Right lobe of liver (tissue), 6 donors: ENCODE results near the gene ASB1. TPM values are rescaled to one million over a fixed set of nuclear protein-coding genes. Genes with fewer than 3 reads are reported as not detected.
"Not testable (repeated sequence)": the region's sequence is repeated elsewhere in the genome, so short reads cannot be mapped to it uniquely, and the experiment has no call there.

Source experiments
- ATAC-seq, 4 donors: fragments of 200-7000 bp; cut with Tn5 transposase; one replicate each; pipeline ENCODE4 v1.9.1; 2020; ENCODE audit warnings: mild to moderate bottlenecking in 4 of 4, moderate library complexity in 4 of 4
- DNase-seq, 3 donors: peaks; one replicate each; pipeline ENCODE4 v3.0.0-alpha.2; 2020
- H3K27ac ChIP-seq, 3 donors: fragments of 200-600 bp; one replicate each; pipeline ENCODE4 v1.8.0; 2022
- H3K27me3 ChIP-seq, 2 donors: fragments of 200-600 bp; one replicate each; pipeline ENCODE4 v1.8.0; 2022
- H3K36me3 ChIP-seq, 4 donors: fragments of 200-600 bp; sonication (generic) in 1 of 4; one replicate each; pipeline versions ENCODE4 v1.5.1 to v1.8.0; 2017 to 2022; ENCODE audit warnings: control low read depth in 1 of 4
- H3K4me1 ChIP-seq, 4 donors: fragments of 200-600 bp; sonication (generic) in 1 of 4; one replicate each; pipeline versions ENCODE4 v1.5.1 to v1.8.0; 2017 to 2022; ENCODE audit warnings: control low read depth in 1 of 4
- H3K4me3 ChIP-seq, 3 donors: fragments of 200-600 bp; one replicate each; pipeline ENCODE4 v1.8.0; 2022
- H3K9me3 ChIP-seq, 4 donors: fragments of 200-600 bp; sonication (generic) in 1 of 4; one replicate each; pipeline versions ENCODE4 v1.5.1 to v1.8.0; 2017 to 2022; ENCODE audit warnings: control low read depth in 1 of 4
- POLR2A ChIP-seq: fragments of 450-650 bp; IDR thresholded peaks from one replicate; pipeline ENCODE4 v1.6.1; 2017; ENCODE audit warnings: antibody characterized with exemption, mild to moderate bottlenecking
- WGBS: methylation state at CpG from one replicate; pipeline ENCODE4 v1.1.6; 2018; ENCODE audit warnings: low coverage, low lambda C conversion rate; ENCODE audit not compliant: insufficient coverage; ENCODE audit errors: missing lambda C conversion rate; 5-methylcytosine and 5-hydroxymethylcytosine counted together
- intact Hi-C, 2 donors: fragments of 100-400 bp; cut with DNase I; formaldehyde crosslinking; loops; one replicate each; pipeline versions ENCODE4 v1.11.2 to v1.14.1; 2022
- total RNA-seq, 6 experiments: library from RNA; depleted of rRNA in 2 of 6; stranded (reverse); fragments of >200 nt in 2 of 6; fragmentation: NEBNext Ultra II Directional in 3 of 6; extraction: Animal tissue kit (Norgen Biotek cat#: 25700) in 3 of 6; gene quantifications; one replicate each; pipeline versions ENCODE4 v1.1.0 to v1.2.4, GENCODE V29; 2016 to 2023
- TF ChIP-seq, protein P1 (sequence below), 4 donors: fragments of 200-600 bp in 3 of 4; fragments of 450-650 bp in 1 of 4; IDR thresholded peaks; one replicate each; pipeline versions ENCODE4 v1.5.1 to v1.8.0; 2016 to 2022; ENCODE audit warnings: antibody characterized with exemption in 4 of 4, mild to moderate bottlenecking in 2 of 4
- donor health status: DM: no; HTN: yes; CAD: no.
- donor health status: DM: no; HTN: no; CAD: no.
- donor health status: DM: no; HTN: no; CAD: no.
- donor health status: DM: no; HTN: yes; CAD: no.
- donor health status: DM: no; HTN: yes; CAD: no.

The ASB1 gene
- total RNA-seq, 6 experiments from 2014 or later, result 6.3 to 18.2 (median 8.4) TPM

DNA sequence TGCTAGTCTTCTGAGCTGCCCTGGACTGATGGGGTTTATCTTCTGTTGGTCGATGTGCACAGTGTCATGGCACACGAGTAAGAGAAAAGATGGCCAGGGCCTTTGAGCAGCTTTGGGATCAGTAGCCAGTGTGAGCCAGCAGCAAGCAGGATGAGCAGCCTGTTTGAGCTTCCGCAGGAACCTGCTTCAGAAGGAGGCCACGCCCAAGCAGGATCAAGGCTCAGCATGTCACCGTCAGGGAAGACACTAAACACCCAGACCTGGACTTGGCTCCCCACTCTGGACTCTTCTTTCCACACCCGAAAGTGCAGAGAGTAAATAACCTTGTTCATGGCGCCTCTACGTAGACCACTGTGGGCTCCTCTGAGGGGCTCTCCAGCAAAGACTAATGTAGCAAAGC is 25.2 kb upstream of the ASB1 start:
- no peak overlapping the region for H3K4me3 ChIP-seq
- H3K27me3 ChIP-seq, result no peaks in the 10 kb centered on the region
- intact Hi-C loops, result loop anchor here in 1 of 2 donors (10.0 kb wide), 1 partner anchor 53 kb away; no protein-coding TSS in a partner anchor
- no peaks in the 10 kb centered on the region for H3K9me3 ChIP-seq
- no peak overlapping the region for H3K27ac ChIP-seq
- TF ChIP-seq, protein P1, sequence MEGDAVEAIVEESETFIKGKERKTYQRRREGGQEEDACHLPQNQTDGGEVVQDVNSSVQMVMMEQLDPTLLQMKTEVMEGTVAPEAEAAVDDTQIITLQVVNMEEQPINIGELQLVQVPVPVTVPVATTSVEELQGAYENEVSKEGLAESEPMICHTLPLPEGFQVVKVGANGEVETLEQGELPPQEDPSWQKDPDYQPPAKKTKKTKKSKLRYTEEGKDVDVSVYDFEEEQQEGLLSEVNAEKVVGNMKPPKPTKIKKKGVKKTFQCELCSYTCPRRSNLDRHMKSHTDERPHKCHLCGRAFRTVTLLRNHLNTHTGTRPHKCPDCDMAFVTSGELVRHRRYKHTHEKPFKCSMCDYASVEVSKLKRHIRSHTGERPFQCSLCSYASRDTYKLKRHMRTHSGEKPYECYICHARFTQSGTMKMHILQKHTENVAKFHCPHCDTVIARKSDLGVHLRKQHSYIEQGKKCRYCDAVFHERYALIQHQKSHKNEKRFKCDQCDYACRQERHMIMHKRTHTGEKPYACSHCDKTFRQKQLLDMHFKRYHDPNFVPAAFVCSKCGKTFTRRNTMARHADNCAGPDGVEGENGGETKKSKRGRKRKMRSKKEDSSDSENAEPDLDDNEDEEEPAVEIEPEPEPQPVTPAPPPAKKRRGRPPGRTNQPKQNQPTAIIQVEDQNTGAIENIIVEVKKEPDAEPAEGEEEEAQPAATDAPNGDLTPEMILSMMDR (IDR thresholded peaks at IDR 0.05), result no peak
- no peak for TF ChIP-seq POLR2A
- no CpG with 5 or more reads among the region's 8 CpGs for WGBS
- DNase-seq, result no peak
- H3K4me1 ChIP-seq, result peaks cover 0 to 8% (median 3%) of the 10 kb centered on the region in 4 donors
- no peak for ATAC-seq
- no peaks in the 10 kb centered on the region for H3K36me3 ChIP-seq

DNA sequence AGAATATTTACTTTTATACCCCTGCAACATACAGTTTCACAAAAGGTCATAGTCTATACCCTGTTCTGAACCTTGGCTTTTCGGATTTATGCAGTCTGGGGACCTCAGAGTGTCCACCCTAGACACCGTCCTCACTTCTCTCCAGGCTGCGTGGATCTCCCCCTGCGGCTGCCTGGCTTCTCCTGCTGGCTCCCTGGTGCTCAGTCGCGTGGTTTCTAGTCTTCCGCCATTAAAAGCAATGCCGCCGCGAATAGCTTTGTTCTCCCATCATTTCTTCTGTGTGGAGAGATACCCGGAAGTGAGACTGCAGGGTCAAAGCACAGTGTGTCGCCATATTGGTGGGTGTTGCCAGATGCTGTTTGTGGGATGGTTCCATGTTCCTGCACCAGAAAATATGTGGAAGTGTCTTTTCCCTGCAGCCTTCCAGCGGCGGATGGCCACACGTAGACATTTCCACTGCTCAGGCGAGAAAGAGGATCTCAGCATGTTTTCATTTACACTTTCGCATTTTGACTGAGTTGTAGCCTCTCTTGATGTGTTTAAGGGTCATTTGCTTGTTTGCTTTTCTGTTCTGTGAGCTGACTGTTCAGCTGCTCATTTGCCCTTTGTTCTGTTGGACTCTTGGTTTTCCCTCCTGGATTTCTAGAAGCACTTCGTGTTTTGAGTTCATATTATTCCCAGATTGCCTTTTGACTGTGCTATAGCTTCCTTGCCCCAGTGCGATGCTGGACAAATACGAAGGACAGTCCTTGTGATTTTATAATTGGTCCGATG is 22.9 kb upstream of the ASB1 start:
- peak; percentile 79 to 86 (median 82) for ATAC-seq
- DNase-seq, result peak in 1 of 3 donors; percentile 46
- WGBS, result 55% methylated on average over 18 of the region's 21 CpGs
- intact Hi-C loops, result loop anchor here in 1 of 2 donors (10.0 kb wide), 1 partner anchor 51 kb away; no protein-coding TSS in a partner anchor
- Histone ChIP-seq H3K9me3 (no peaks in the 10 kb centered on the region), H3K4me3 (peak overlapping the region in 2 of 3 donors; percentile 10 to 40), H3K36me3 (no peaks in the 10 kb centered on the region), H3K27me3 (no peaks in the 10 kb centered on the region), H3K27ac (peak overlapping the region in 2 of 3 donors; percentile 69 to 76), H3K4me1 (peaks cover 0 to 8% (median 3%) of the 10 kb centered on the region in 4 donors)
- TF ChIP-seq POLR2A, result no peak
- TF ChIP-seq, protein P1 (IDR thresholded peaks at IDR 0.05), result no peak

DNA sequence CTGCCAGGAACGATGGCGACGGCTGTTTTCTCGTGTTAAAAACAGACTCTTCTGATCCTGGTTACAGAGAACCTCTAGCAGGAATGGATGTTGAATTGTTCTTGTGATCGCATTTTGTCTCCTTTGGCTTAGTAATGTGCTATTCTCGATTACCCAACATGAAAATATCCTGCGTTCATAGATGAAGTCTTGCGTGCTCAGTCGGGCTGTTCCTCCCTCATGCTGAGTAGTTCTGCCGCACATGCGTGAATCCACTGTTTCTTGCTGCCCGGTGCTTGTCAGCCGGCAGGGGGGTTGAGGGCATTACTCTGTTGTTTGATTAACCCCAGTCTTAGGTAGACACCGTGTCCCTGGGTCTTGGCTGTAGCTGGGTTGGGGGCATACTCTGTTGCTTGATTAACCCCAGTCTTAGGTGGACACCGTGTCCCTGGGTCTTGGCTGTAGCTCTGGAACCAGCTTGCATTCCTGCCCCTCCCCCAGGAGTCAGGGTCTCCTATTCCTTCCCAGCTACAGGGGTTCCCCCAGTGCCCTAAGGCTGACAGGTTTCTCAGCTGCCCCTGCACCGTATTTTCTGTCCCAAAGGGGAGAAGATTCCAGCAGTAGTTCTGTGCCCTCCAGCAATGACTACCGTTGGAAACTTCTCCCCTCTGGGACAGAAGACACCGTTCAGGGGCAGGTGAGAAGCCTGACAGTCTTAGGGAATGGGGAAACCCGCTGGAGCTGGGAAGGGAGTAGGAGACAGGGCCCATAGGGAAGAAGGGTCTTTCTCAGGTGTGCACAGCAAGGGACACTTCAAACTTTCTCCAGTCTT is 22.1 kb upstream of the ASB1 start:
- Histone ChIP-seq H3K27me3 (no peaks in the 10 kb centered on the region), H3K27ac (peak overlapping the region in 2 of 3 donors; percentile 69 to 76), H3K4me3 (peak overlapping the region in 2 of 3 donors; percentile 10 to 40), H3K9me3 (no peaks in the 10 kb centered on the region), H3K4me1 (peaks cover 0 to 8% (median 3%) of the 10 kb centered on the region in 4 donors), H3K36me3 (no peaks in the 10 kb centered on the region)
- DNase-seq, result peak in 1 of 3 donors; percentile 67
- 48% methylated on average over 13 of the region's 19 CpGs for WGBS
- ATAC-seq, result peak; percentile 71 to 81 (median 76)
- intact Hi-C loops, result loop anchor here in 1 of 2 donors (10.0 kb wide), 1 partner anchor 50 kb away; no protein-coding TSS in a partner anchor
- no peak for TF ChIP-seq POLR2A
- TF ChIP-seq, protein P1 (IDR thresholded peaks at IDR 0.05), result no peak

DNA sequence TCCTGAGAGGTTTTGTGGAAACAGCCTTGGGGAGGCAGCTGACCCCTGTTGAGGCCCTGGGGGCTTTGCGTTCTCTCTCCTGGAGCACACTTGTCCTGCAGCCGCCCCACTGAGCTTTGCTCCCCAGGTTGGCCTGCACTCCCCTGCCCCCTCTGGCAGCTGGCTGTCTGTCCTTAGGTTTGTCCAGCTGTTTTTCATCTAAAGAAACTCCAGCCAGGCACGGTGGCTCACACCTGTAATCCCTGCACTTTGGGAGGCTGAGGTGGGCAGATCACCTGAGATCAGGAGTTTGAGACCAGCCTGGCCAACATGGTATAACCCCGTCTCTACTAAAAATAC is 21.5 kb upstream of the ASB1 start:
- not testable (repeated sequence) for H3K27me3 ChIP-seq, H3K4me3 ChIP-seq, H3K9me3 ChIP-seq, H3K36me3 ChIP-seq, DNase-seq, H3K4me1 ChIP-seq, H3K27ac ChIP-seq
- 88% methylated on average over 3 of the region's 4 CpGs for WGBS
- peak in 1 of 4 donors; percentile 3 for ATAC-seq
- intact Hi-C loops, result loop anchor here in 1 of 2 donors (10.0 kb wide), 1 partner anchor 50 kb away; no protein-coding TSS in a partner anchor
